CD4-positive, alpha-beta T cell (primary cell): ENCODE measurements around the gene PUM2. TPM values are rescaled to one million over a fixed set of nuclear protein-coding genes. Genes with fewer than 3 reads are reported as not detected.

Source experiments
- ATAC-seq: fragments of 200-7000 bp; cut with Tn5 transposase; one replicate; pipeline ENCODE4 v1.10.0; 2022; ENCODE audit warnings: mild to moderate bottlenecking; ENCODE audit not compliant: poor library complexity
- CTCF ChIA-PET: fragments of 350-600 bp; sonication (Branson Sonifier 250); formaldehyde crosslinking; loops from one replicate; lab custom pipeline; 2021; ENCODE audit warnings: antibody characterized with exemption, inconsistent platforms; lab: Charles Lee
- POLR2A ChIA-PET: fragments of 350-600 bp; sonication (Branson Sonifier 250); formaldehyde crosslinking; loops from one replicate; lab custom pipeline; 2021; ENCODE audit warnings: antibody characterized with exemption, inconsistent platforms; lab: Charles Lee
- DNase-seq, 14 experiments: peaks; one replicate each; pipeline ENCODE4 v3.0.0-alpha.2; 2013 to 2020; ENCODE audit warnings: mixed read lengths in 2 of 14
- H3K27ac ChIP-seq, 2 donors: one replicate each; pipeline versions ENCODE4 v1.5.1 to v1.7.0; 2013; ENCODE audit warnings: low read length in 2 of 2, low read depth in 1 of 2, mild to moderate bottlenecking in 1 of 2
- H3K27me3 ChIP-seq, 2 experiments: 1 replicate in 1 of 2; 2 replicates in 1 of 2; pipeline versions ENCODE4 v1.6.1 to v1.7.0; 2013; ENCODE audit warnings: low read length in 2 of 2, control low read depth in 1 of 2, mild to moderate bottlenecking in 1 of 2, moderate library complexity in 1 of 2; ENCODE audit not compliant: insufficient read depth in 2 of 2, control insufficient read depth in 1 of 2
- H3K36me3 ChIP-seq: one replicate; pipeline ENCODE4 v1.6.1; 2013; ENCODE audit warnings: low read length, control low read depth; ENCODE audit not compliant: insufficient read depth
- H3K4me1 ChIP-seq: one replicate; pipeline ENCODE4 v1.6.1; 2013; ENCODE audit warnings: low read length, control low read depth; ENCODE audit not compliant: insufficient read depth
- H3K4me3 ChIP-seq: one replicate; pipeline ENCODE4 v1.5.1; 2013; ENCODE audit warnings: mild to moderate bottlenecking, low read length, moderate library complexity
- H3K9me3 ChIP-seq, 2 experiments: 1 replicate in 1 of 2; 2 replicates in 1 of 2; pipeline versions ENCODE4 v1.6.1 to v1.7.0; 2013; ENCODE audit warnings: low read length in 2 of 2, mild to moderate bottlenecking in 2 of 2, control low read depth in 1 of 2, moderate library complexity in 1 of 2; ENCODE audit not compliant: control insufficient read depth in 1 of 2, insufficient read depth in 1 of 2
- H3K27ac Mint-ChIP-seq: one replicate; pipeline ENCODE4 v1.8.0; 2020; ENCODE audit warnings: mixed read lengths
- H3K27me3 Mint-ChIP-seq: one replicate; pipeline ENCODE4 v1.8.0; 2021; ENCODE audit warnings: mixed read lengths
- H3K36me3 Mint-ChIP-seq: one replicate; pipeline ENCODE4 v1.8.0; 2021; ENCODE audit warnings: low read depth, mixed read lengths
- H3K4me1 Mint-ChIP-seq: one replicate; pipeline ENCODE4 v1.8.0; 2021; ENCODE audit warnings: low read depth, mixed read lengths
- H3K4me3 Mint-ChIP-seq: one replicate; pipeline ENCODE4 v1.8.0; 2020; ENCODE audit warnings: mild to moderate bottlenecking, mixed read lengths
- H3K9me3 Mint-ChIP-seq: one replicate; pipeline ENCODE4 v1.8.0; 2020; ENCODE audit warnings: mixed read lengths
- intact Hi-C, 2 experiments: fragments of 100-400 bp; cut with DNase I in 1 of 2; cut with micrococcal nuclease in 1 of 2; formaldehyde crosslinking; loops; one replicate each; pipeline versions ENCODE4 v1.15.1 to v1.9.0; 2023 to 2025; cut with DNase I, micrococcal nuclease
- total RNA-seq, 174 experiments: library from RNA in 2 of 174; stranded (reverse) in 2 of 174; gene quantifications; one replicate each; pipeline ENCODE4 v1.2.3 and lab custom pipeline; 2021 to 2026
- TF ChIP-seq, protein P1 (sequence below): fragments of 200-600 bp; IDR thresholded peaks from one replicate; pipeline ENCODE4 v1.8.0; 2022; ENCODE audit warnings: antibody characterized with exemption, mild to moderate bottlenecking

The PUM2 gene
- total RNA-seq, 2 experiments from 2014 or later, result 94.9 to 95.4 TPM

DNA sequence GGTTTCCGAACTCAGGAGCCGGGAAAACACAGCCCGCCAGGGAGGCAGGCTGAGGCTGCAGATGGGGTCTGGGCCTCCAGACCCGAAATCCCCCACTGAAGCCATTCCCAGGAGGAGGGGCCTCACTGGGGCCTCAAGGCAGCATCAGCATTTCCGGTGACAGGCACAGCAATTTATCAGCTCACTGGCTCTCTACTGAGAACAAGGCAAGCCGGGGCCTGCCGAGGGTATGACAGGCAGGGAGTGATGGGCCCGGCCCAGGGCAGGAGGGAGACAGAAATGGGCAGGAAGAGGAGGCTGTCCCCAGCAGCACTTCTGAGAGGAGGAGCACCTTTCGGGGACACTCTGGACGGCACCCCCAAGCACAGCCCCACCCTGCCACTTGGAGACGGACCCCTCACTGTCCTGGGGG, 138.2 kb downstream of the PUM2 start:
- H3K9me3 Mint-ChIP-seq, result no peaks in the 10 kb centered on the region
- no peak for DNase-seq

DNA sequence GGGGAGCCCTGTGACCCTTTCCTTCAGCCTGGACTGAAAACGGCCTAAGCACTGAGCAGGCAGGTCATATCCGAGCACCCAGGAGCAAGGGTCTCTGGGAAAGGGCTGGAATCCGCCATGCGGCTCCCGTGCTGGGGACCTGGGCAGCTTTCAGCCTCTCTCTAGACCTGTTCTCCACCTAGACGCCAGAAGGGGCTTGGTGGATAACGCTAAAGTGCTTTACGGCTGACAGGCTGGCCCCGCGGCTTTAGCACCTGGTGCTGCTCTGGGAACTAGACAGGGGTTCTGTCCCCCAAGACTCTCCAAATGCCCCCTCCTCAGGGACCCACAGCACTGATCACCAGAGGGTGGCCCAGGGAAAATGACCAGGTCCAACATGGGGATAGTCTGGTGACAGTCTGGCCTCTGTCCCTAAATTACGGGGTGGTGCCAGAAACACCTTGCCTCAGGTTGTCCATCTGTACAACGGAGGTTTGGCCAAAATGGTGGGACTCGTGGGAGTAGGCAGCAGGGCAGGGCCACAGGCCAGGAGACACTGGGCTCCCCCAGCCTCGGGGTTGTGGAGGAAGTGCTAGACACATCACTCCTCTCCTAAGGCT, 138.7 kb downstream of the PUM2 start:
- CTCF ChIA-PET, result no interaction called here

More for the DNA sequence above, 138.2 kb downstream of the PUM2 start:
- Histone ChIP-seq H3K9me3 (peaks cover 0 to 3% of the 10 kb centered on the region in 2 experiments), H3K36me3 (no peaks in the 10 kb centered on the region), H3K27ac (no peak overlapping the region), H3K4me1 (no peaks in the 10 kb centered on the region), H3K27me3 (no peaks in the 10 kb centered on the region), H3K4me3 (no peak overlapping the region)
- no peaks in the 10 kb centered on the region for H3K27me3 Mint-ChIP-seq
- ChIA-PET POLR2A (no interaction called here), CTCF (no interaction called here)
- no peaks in the 10 kb centered on the region for H3K36me3 Mint-ChIP-seq
- TF ChIP-seq, protein P1, sequence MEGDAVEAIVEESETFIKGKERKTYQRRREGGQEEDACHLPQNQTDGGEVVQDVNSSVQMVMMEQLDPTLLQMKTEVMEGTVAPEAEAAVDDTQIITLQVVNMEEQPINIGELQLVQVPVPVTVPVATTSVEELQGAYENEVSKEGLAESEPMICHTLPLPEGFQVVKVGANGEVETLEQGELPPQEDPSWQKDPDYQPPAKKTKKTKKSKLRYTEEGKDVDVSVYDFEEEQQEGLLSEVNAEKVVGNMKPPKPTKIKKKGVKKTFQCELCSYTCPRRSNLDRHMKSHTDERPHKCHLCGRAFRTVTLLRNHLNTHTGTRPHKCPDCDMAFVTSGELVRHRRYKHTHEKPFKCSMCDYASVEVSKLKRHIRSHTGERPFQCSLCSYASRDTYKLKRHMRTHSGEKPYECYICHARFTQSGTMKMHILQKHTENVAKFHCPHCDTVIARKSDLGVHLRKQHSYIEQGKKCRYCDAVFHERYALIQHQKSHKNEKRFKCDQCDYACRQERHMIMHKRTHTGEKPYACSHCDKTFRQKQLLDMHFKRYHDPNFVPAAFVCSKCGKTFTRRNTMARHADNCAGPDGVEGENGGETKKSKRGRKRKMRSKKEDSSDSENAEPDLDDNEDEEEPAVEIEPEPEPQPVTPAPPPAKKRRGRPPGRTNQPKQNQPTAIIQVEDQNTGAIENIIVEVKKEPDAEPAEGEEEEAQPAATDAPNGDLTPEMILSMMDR, result no peak
- no peak for ATAC-seq
- no peak overlapping the region for H3K27ac Mint-ChIP-seq
- intact Hi-C loops, result no loop called here
- H3K4me1 Mint-ChIP-seq, result no peaks in the 10 kb centered on the region
- no peak overlapping the region for H3K4me3 Mint-ChIP-seq

DNA sequence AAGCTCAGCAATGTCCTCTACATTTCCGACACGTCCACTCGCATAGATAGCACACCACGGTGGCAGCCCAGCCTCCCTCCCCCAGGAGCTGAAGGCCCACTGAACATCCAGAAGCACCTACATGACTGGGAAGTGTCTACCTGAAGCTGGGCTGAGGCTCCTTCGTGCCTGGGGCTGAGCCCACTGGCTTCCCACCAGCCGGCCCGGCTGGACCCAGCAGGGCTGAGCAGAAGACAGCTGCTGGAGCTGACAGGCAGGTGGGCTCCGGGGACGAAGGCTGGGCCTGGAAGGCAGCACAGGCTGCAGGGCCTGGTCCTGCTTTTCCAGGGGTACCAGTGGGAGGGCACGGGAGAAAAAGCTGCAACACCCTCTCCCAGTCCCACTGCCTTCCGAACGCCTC, 139.2 kb downstream of the PUM2 start:
- Mint-ChIP-seq H3K27me3 (no peaks in the 10 kb centered on the region), H3K9me3 (no peaks in the 10 kb centered on the region), H3K27ac (no peak overlapping the region), H3K4me3 (no peak overlapping the region), H3K36me3 (no peaks in the 10 kb centered on the region), H3K4me1 (no peaks in the 10 kb centered on the region)
- TF ChIP-seq, protein P1, result no peak
- CTCF ChIA-PET, result no interaction called here
- POLR2A ChIA-PET, result no interaction called here
- no peak overlapping the region for H3K27ac ChIP-seq
- no peaks in the 10 kb centered on the region for H3K36me3 ChIP-seq
- no peak overlapping the region for H3K4me3 ChIP-seq
- intact Hi-C loops, result no loop called here
- peaks cover 0 to 3% of the 10 kb centered on the region in 2 experiments for H3K9me3 ChIP-seq
- DNase-seq (no peak), ATAC-seq (no peak)
- no peaks in the 10 kb centered on the region for H3K4me1 ChIP-seq
- H3K27me3 ChIP-seq, result no peaks in the 10 kb centered on the region

More for the DNA sequence above, 138.7 kb downstream of the PUM2 start:
- TF ChIP-seq, protein P1, result no peak
- Histone ChIP-seq H3K36me3 (no peaks in the 10 kb centered on the region), H3K9me3 (peaks cover 0 to 3% of the 10 kb centered on the region in 2 experiments), H3K4me3 (no peak overlapping the region), H3K27ac (no peak overlapping the region), H3K4me1 (no peaks in the 10 kb centered on the region), H3K27me3 (no peaks in the 10 kb centered on the region)
- POLR2A ChIA-PET, result no interaction called here
- ATAC-seq (no peak), DNase-seq (no peak)
- Mint-ChIP-seq H3K4me3 (no peak overlapping the region), H3K9me3 (no peaks in the 10 kb centered on the region), H3K27ac (no peak overlapping the region), H3K4me1 (no peaks in the 10 kb centered on the region), H3K36me3 (no peaks in the 10 kb centered on the region), H3K27me3 (no peaks in the 10 kb centered on the region)
- intact Hi-C loops, result no loop called here
